DOHH2 (cell line): ENCODE data around the gene MILR1.
"Not testable (repeated sequence)": the region's sequence is repeated elsewhere in the genome, so short reads cannot be mapped to it uniquely, and the experiment has no call there.

Experiments
- H3F3A ChIP-seq: fragments of 200-600 bp; sonication (generic), shearing (Covaris generic); 2 replicates; pipeline ENCODE4 v1.6.0; 2016; ENCODE audit warnings: antibody characterized with exemption, mild to moderate bottlenecking; ENCODE audit not compliant: control insufficient read depth, insufficient read depth
- H3K27ac ChIP-seq: fragments of 200-600 bp; sonication (generic); 2 replicates; pipeline ENCODE4 v1.5.1; 2014; ENCODE audit warnings: low read depth, mild to moderate bottlenecking, low read length, moderate library complexity
- H3K27me3 ChIP-seq: fragments of 200-600 bp; sonication (generic); 2 replicates; pipeline ENCODE4 v1.6.1; 2014; ENCODE audit warnings: mild to moderate bottlenecking, low read length, mixed read lengths; ENCODE audit not compliant: control insufficient read depth
- H3K36me3 ChIP-seq: fragments of 200-600 bp; sonication (generic); 2 replicates; pipeline ENCODE4 v1.6.1; 2014; ENCODE audit warnings: mild to moderate bottlenecking, low read length, moderate library complexity, mixed read lengths; ENCODE audit not compliant: control insufficient read depth
- H3K4me1 ChIP-seq: fragments of 200-600 bp; sonication (generic); 2 replicates; pipeline ENCODE4 v1.6.1; 2014; ENCODE audit warnings: mild to moderate bottlenecking, low read length, mixed read lengths; ENCODE audit not compliant: control insufficient read depth
- H3K4me2 ChIP-seq: fragments of 200-600 bp; sonication (generic); 2 replicates; pipeline ENCODE4 v1.6.0; 2014; ENCODE audit warnings: mild to moderate bottlenecking, low read length, moderate library complexity
- H3K4me3 ChIP-seq: fragments of 200-600 bp; sonication (generic); 2 replicates; pipeline ENCODE4 v1.5.1; 2014; ENCODE audit warnings: mild to moderate bottlenecking, low read length, mixed read lengths
- H3K79me2 ChIP-seq: fragments of 200-600 bp; sonication (generic); 2 replicates; pipeline ENCODE4 v1.6.1; 2014; ENCODE audit warnings: mild to moderate bottlenecking, low read length, mixed read lengths; ENCODE audit not compliant: control insufficient read depth
- H3K9me2 ChIP-seq: fragments of 200-600 bp; sonication (generic); replicated peaks from 2 replicates; pipeline ENCODE4 v1.6.1; 2014; ENCODE audit warnings: mild to moderate bottlenecking, low read length, mixed read lengths; ENCODE audit not compliant: control insufficient read depth
- H3K9me3 ChIP-seq: fragments of 200-600 bp; sonication (generic); 2 replicates; pipeline ENCODE4 v1.6.1; 2014; ENCODE audit warnings: antibody characterized with exemption, low read length, mixed read lengths; ENCODE audit not compliant: control insufficient read depth, insufficient read depth
- H4K20me1 ChIP-seq: fragments of 200-600 bp; sonication (generic); 2 replicates; pipeline ENCODE4 v1.6.0; 2014; ENCODE audit warnings: low read depth, mild to moderate bottlenecking, antibody characterized with exemption, low read length, moderate library complexity; ENCODE audit not compliant: control insufficient read depth, insufficient read depth
- CTCF ChIP-seq: fragments of 200-600 bp; sonication (generic); IDR thresholded peaks from one replicate; pipeline ENCODE4 v1.5.1; 2014; ENCODE audit warnings: antibody characterized with exemption, mild to moderate bottlenecking, low read depth, low read length; ENCODE audit not compliant: poor library complexity, severe bottlenecking
- EZH2phosphoT487 ChIP-seq: fragments of 200-600 bp; sonication (generic); IDR thresholded peaks from 2 replicates; pipeline ENCODE4 v1.6.1; 2017; ENCODE audit warnings: borderline replicate concordance, mild to moderate bottlenecking, antibody characterized with exemption, low read length, moderate library complexity, mixed read lengths

The MILR1 gene

GRCh38 chr17:64491994-64492393 is 43.1 kb downstream of the MILR1 start:
- H3K9me2 ChIP-seq = no peaks in the 10 kb centered on the region
- H3K79me2 ChIP-seq = peaks cover 62% of the 10 kb centered on the region
- H3K36me3 ChIP-seq = peaks cover 68% of the 10 kb centered on the region
- no peak for TF ChIP-seq CTCF
- TF ChIP-seq EZH2phosphoT487 = no peak
- H3F3A ChIP-seq = peaks cover 15% of the 10 kb centered on the region
- no peaks in the 10 kb centered on the region for H4K20me1 ChIP-seq
- peaks cover 16% of the 10 kb centered on the region for H3K4me1 ChIP-seq
- no peaks in the 10 kb centered on the region for H3K9me3 ChIP-seq
- no peak overlapping the region for H3K4me2 ChIP-seq
- no peak overlapping the region for H3K27ac ChIP-seq
- H3K4me3 ChIP-seq = no peak overlapping the region
- H3K27me3 ChIP-seq = no peaks in the 10 kb centered on the region

GRCh38 chr17:64492481-64493109 is 43.7 kb downstream of the MILR1 start:
- H3K79me2 ChIP-seq = peaks cover 62% of the 10 kb centered on the region
- no peak overlapping the region; the same call in 1 of the 2 replicates for H3K4me3 ChIP-seq
- peak overlapping the region; percentile 8; the same call in 1 of the 2 replicates for H3K4me2 ChIP-seq
- H3K27me3 ChIP-seq = no peaks in the 10 kb centered on the region
- H3K27ac ChIP-seq = no peak overlapping the region
- H3F3A ChIP-seq = peaks cover 21% of the 10 kb centered on the region
- no peaks in the 10 kb centered on the region for H3K9me2 ChIP-seq
- peaks cover 68% of the 10 kb centered on the region for H3K36me3 ChIP-seq
- H3K4me1 ChIP-seq = peaks cover 22% of the 10 kb centered on the region
- no peaks in the 10 kb centered on the region for H4K20me1 ChIP-seq
- no peak for TF ChIP-seq EZH2phosphoT487
- TF ChIP-seq CTCF = peak; percentile 41
- no peaks in the 10 kb centered on the region for H3K9me3 ChIP-seq

- H4K20me1 ChIP-seq = no peaks in the 10 kb centered on the region
- H3K4me2 ChIP-seq = peak overlapping the region; percentile 64
- no peaks in the 10 kb centered on the region for H3K9me3 ChIP-seq
- H3K27ac ChIP-seq = peak overlapping the region; percentile 20; the same call in 1 of the 2 replicates
- H3K27me3 ChIP-seq = no peaks in the 10 kb centered on the region
- H3K4me1 ChIP-seq = peaks cover 37% of the 10 kb centered on the region
- TF ChIP-seq CTCF (no peak), EZH2phosphoT487 (no peak)
- H3K36me3 ChIP-seq = peaks cover 72% of the 10 kb centered on the region
- no peaks in the 10 kb centered on the region for H3K9me2 ChIP-seq
- peaks cover 62% of the 10 kb centered on the region for H3K79me2 ChIP-seq
- H3F3A ChIP-seq = peaks cover 33% of the 10 kb centered on the region
- H3K4me3 ChIP-seq = peak overlapping the region; percentile 84
Observed at GRCh38 chr17:64494121-64494520, 45.2 kb downstream of the MILR1 start.

GRCh38 chr17:64495300-64495699 is 46.4 kb downstream of the MILR1 start:
- H3K4me3 ChIP-seq = peak overlapping the region; percentile 84
- H3K36me3 ChIP-seq = peaks cover 72% of the 10 kb centered on the region
- peak overlapping the region; percentile 64 for H3K4me2 ChIP-seq

More at GRCh38 chr17:64495300-64495699, 46.4 kb downstream of the MILR1 start:
- Histone ChIP-seq H3K79me2 (peaks cover 65% of the 10 kb centered on the region), H3F3A (peaks cover 45% of the 10 kb centered on the region), H3K4me1 (peaks cover 48% of the 10 kb centered on the region)
- H3K9me2 ChIP-seq, H3K27ac ChIP-seq, H3K27me3 ChIP-seq, H3K9me3 ChIP-seq, H4K20me1 ChIP-seq: not testable (repeated sequence)
